ENCODE measurements around the gene SCGB1D4. TPM values are rescaled to one million over a fixed set of nuclear protein-coding genes. Genes with fewer than 3 reads are reported as not detected.

Gene SCGB1D4
- total RNA-seq, 1 experiment from 2014 or later, result not detected

DNA sequence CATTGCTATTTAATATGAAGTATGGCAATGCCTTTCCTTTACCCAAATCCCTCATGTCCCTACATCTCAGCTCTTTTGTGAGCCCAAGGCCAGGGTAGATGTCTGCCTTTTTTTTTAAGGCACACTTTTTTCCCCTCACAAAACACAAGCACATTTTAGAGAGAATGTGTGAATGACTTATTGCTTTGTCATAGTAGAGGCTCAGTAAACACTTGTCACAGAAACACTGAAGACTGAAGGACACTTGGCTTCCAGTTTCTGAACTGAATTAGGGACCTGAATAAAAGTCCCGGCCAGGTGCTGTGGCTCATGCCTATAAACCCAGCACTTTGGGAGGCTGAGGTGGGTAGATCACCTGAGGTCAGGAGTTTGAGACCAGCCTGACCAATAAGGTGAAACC is 31.8 kb downstream of the SCGB1D4 start:
- Histone ChIP-seq H4K20me1 (ENCODE audit: control insufficient read depth, insufficient read depth, insufficient read length) (no peaks in the 10 kb centered on the region), H3K23ac (ENCODE audit: insufficient read length, low read depth, low read length) (no peak overlapping the region), H2AFZ (ENCODE audit: low read length) (no peak overlapping the region), H3K4me1 (ENCODE audit: insufficient read depth, low read length) (peaks cover 3% of the 10 kb centered on the region; the same call in 1 of the 2 replicates), H2BK5ac (ENCODE audit: insufficient read length, low read length) (no peak overlapping the region), H3K27ac (ENCODE audit: insufficient read length, low read depth, low read length) (no peak overlapping the region), H3K14ac (ENCODE audit: insufficient read depth, low read length) (no peak overlapping the region), H4K5ac (ENCODE audit: insufficient read length, low read depth, low read length) (no peak overlapping the region), H2BK120ac (ENCODE audit: low read depth, low read length, poor library complexity, severe bottlenecking) (no peak overlapping the region), H3K27me3 (ENCODE audit: insufficient read depth, low read length) (no peaks in the 10 kb centered on the region), H4K8ac (replicated peaks; ENCODE audit: insufficient read length, low read depth, low read length) (no peak overlapping the region), H3T11ph (ENCODE audit: low read length) (no peak overlapping the region), H4K91ac (ENCODE audit: insufficient read length, low read depth, low read length) (no peak overlapping the region), H2AK5ac (ENCODE audit: insufficient read length, low read length) (no peak overlapping the region), H3K9ac (ENCODE audit: extremely low read depth, insufficient read length, low read length) (no peak overlapping the region), H3K79me2 (ENCODE audit: insufficient read depth, low read length) (no peaks in the 10 kb centered on the region), H3K56ac (ENCODE audit: insufficient read length, low read depth, low read length) (no peak overlapping the region), H2BK15ac (ENCODE audit: low read depth, low read length) (no peak overlapping the region), H3K79me1 (ENCODE audit: insufficient read depth, low read depth, low read length, poor library complexity, severe bottlenecking) (no peaks in the 10 kb centered on the region), H2BK20ac (ENCODE audit: low read depth, low read length, poor library complexity, severe bottlenecking) (no peak overlapping the region), H3K23me2 (ENCODE audit: insufficient read length, low read depth, low read length, poor library complexity, severe bottlenecking) (no peaks in the 10 kb centered on the region), H2BK12ac (ENCODE audit: insufficient read length, low read depth, low read length) (no peak overlapping the region), H3K18ac (ENCODE audit: insufficient read length, low read depth, low read length) (no peak overlapping the region), H3K9me3 (ENCODE audit: control insufficient read depth, low read depth, low read length) (no peaks in the 10 kb centered on the region), H3K4me2 (ENCODE audit: insufficient read depth, insufficient read length, low read length) (no peak overlapping the region), H3K4ac (ENCODE audit: low read depth, low read length) (no peak overlapping the region)
- Mint-ChIP-seq H3K9me3 (no peaks in the 10 kb centered on the region), H3K36me3 (ENCODE audit: insufficient read depth in 1 of 3, low read depth in 3 of 3) (no peaks in the 10 kb centered on the region; a peak in 1 of 7 replicates), H3K4me3 (no peak overlapping the region), H3K27ac (no peak overlapping the region), H3K27me3 (ENCODE audit: low read depth) (peaks cover 6% of the 10 kb centered on the region), H3K4me1 (peaks cover 0 to 4% of the 10 kb centered on the region in 2 experiments; a peak in 2 of 4 replicates)
- no peak for DNase-seq
- no CpG with 5 or more reads among the region's 1 CpG for WGBS (ENCODE audit: extremely low coverage, insufficient read length, low lambda C conversion rate)
- TF ChIP-seq, protein P1, sequence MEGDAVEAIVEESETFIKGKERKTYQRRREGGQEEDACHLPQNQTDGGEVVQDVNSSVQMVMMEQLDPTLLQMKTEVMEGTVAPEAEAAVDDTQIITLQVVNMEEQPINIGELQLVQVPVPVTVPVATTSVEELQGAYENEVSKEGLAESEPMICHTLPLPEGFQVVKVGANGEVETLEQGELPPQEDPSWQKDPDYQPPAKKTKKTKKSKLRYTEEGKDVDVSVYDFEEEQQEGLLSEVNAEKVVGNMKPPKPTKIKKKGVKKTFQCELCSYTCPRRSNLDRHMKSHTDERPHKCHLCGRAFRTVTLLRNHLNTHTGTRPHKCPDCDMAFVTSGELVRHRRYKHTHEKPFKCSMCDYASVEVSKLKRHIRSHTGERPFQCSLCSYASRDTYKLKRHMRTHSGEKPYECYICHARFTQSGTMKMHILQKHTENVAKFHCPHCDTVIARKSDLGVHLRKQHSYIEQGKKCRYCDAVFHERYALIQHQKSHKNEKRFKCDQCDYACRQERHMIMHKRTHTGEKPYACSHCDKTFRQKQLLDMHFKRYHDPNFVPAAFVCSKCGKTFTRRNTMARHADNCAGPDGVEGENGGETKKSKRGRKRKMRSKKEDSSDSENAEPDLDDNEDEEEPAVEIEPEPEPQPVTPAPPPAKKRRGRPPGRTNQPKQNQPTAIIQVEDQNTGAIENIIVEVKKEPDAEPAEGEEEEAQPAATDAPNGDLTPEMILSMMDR (conservative IDR thresholded peaks at IDR 0.05), result no peak

Data from H9 (cell line).